ENCODE data around the gene EPB41L4A. TPM values are rescaled to one million over a fixed set of nuclear protein-coding genes. Genes with fewer than 3 reads are reported as not detected.
"Not testable (repeated sequence)": the region's sequence is repeated elsewhere in the genome, so short reads cannot be mapped to it uniquely, and the experiment has no call there.

Gene EPB41L4A
- total RNA-seq, 1 experiment from 2014 or later, result 7.9 TPM

DNA sequence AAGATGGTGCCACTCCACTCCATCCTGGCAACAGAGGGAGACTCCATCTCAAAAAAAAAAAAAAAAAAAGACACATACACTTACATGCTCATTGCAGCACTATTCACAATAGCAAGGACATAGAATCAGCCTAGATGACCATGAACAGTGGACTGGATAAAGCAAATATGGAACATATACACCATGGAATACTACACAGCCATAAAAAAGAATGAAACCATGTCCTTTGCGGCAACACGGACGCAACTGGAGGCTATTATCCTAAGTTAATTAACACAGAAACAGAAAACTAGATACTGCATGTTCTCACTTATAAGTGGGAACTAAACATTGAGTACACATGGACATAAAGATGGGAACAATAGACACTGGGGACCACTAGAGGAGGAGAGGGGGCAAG lies 210.9 kb downstream of the EPB41L4A start:
- not testable (repeated sequence) for DNase-seq (ENCODE audit: low read depth)

DNA sequence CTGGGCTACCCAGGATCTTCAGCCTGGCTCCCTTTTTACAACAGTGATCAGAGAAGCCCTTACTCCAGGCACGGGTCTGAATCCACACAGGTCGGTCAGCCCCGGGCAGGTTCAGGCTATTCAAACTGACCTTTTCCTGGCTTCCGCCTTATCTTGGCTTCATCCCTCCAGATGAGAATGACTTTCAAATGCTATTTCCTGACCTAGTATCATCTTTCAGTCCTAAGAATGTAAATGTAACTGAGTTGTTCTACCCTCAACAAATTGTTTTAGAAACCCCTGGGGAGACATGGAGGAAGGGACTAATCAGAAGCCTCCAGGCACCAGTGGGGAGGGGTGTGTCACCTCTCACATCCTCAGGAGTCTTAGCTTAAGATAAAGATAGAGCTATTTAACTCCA lies 213.2 kb downstream of the EPB41L4A start:
- DNase-seq (ENCODE audit: low read depth), result no peak

GRCh38 chr5:112203229-112203628 lies 215.8 kb downstream of the EPB41L4A start:
- DNase-seq (ENCODE audit: low read depth), result no peak

- DNase-seq (ENCODE audit: low read depth), result no peak
Observed at GRCh38 chr5:112202694-112203093, 216.4 kb downstream of the EPB41L4A start.

GRCh38 chr5:112201141-112201540 lies 217.9 kb downstream of the EPB41L4A start:
- no peak for DNase-seq (ENCODE audit: low read depth)

GRCh38 chr5:112200131-112200530 lies 218.9 kb downstream of the EPB41L4A start:
- no peak for DNase-seq (ENCODE audit: low read depth)

- DNase-seq (ENCODE audit: low read depth), result no peak
Observed at GRCh38 chr5:112196584-112196983, 222.5 kb downstream of the EPB41L4A start.

- no peak for DNase-seq (ENCODE audit: low read depth)
Observed at GRCh38 chr5:112195924-112196323, 223.2 kb downstream of the EPB41L4A start.

DNA sequence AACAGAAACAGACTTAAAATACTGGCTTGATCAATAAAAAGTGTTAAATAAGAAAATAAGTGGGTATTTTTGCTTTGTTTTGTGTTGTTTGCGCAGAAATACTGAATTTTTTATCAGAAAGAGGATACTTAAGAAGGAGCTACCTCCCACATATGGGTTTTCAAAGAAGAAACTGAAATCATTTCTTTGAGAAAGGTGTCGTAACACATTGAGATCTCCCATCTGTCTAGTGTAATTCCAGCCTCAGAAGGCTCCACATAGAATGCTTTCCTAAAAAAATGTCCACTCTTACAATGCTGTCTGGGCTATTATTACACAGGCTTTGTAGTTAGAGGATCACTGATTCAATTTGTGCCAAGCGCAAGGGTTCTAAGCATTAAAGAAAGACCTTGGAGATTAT lies 226.2 kb downstream of the EPB41L4A start:
- DNase-seq (ENCODE audit: low read depth), result no peak

DNA sequence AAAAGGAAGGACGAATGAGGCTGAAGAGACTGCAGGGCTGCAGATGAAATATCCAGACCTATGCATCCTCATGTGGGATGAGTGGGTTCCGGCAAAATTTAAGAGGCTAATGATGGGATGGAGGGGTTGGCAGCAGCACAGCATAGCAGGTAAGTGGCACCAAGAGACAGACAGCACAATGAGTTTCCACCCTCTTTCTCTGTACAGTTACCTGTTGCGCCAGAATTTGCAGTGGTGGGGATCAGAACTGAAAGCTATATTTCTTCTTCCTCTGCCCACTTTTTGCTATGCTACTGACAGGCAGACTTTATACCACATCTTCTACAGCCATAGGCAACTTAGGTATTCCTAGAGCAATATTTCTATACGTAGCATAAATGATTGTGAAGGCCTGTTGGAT lies 227.0 kb downstream of the EPB41L4A start:
- DNase-seq (ENCODE audit: low read depth), result no peak

DNA sequence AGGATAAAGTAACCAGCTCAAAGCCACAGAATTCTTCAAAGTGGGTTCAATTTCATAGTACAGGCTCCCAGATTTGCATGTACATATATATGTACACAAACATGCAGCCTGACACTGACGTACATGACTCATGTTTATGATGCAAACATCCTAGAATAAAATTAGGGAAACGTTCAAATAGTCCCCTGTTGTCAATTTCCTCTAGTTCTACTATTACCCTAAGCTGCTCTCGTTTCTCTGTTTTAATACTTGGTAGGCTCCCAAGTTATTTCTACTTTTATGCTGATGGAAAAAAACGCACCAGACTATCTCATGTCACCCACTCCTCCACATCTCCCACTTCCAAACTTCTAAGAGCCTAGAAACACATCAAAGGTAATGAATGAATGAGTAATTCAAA lies 229.7 kb downstream of the EPB41L4A start:
- DNase-seq (ENCODE audit: low read depth), result no peak

DNA sequence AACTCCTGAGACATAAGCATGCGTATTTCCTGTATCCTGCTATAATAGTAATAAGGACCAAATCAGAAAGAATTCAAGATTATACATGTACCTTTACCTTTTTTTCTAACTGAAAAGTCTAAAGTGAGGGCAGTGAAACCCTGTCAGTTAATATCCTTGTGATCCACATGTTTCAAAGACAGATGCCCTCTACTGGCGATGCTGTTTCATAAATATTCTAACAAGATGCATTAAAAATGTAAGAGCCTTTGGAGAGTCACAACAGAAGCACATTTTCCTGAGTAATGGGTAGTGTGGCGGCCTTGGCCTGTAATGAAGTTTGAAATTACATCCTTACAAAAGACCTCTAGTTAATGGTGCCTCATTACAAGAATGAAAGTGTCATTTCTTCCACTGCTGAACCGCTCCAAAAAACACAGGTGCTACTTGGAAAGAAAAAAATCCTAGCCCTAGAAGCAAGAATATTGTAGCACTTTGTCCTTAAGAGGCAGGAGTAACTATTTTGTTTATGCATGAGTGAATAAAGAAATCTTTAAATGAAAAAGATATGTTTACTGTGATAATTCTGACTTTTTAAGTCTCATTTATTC lies 232.6 kb downstream of the EPB41L4A start:
- peak; percentile 41 for DNase-seq (ENCODE audit: low read depth)

DNA sequence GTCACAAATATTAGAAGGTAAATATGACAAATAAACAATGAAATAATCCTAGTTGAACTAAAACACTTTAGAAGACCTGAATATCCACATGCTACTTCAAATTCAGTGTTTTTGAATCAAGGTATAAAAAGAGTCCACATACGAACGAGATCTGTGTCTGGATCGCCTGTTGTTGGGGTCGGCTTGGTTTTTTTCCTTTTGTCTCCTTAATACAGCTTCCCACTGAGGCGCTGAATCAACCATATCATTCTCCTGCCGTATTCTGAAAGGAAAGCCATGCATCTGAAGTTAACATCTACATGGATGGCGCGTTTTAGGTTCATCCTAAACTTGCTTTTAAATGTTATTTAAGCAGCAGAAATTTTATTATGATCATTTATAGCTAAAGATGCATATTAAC lies 235.2 kb downstream of the EPB41L4A start:
- no peak for DNase-seq (ENCODE audit: low read depth)

- peak; percentile 85 for DNase-seq (ENCODE audit: low read depth)
Observed at GRCh38 chr5:112183103-112183711, 235.9 kb downstream of the EPB41L4A start.

DNA sequence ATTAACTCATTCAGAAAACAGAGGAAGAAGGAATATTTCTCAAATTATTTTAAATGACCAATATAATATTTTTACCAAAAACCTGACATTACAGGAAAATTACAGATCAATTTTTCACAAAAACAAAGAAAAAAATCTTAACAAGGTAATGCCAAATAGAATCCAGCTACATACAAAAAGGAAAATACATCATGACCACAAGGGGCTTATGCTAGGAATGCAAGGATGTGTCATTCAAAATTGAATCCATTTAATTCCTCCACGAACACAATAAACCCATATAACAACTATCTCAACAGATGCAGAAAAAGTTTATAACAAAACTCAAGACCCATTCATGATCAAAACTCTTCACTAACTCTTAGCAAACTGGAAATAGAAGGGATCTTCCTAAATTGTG lies 239.8 kb downstream of the EPB41L4A start:
- no peak for DNase-seq (ENCODE audit: low read depth)

- peak; percentile 53 for DNase-seq (ENCODE audit: low read depth)
Observed at GRCh38 chr5:112174959-112175594, 244.0 kb downstream of the EPB41L4A start.

DNA sequence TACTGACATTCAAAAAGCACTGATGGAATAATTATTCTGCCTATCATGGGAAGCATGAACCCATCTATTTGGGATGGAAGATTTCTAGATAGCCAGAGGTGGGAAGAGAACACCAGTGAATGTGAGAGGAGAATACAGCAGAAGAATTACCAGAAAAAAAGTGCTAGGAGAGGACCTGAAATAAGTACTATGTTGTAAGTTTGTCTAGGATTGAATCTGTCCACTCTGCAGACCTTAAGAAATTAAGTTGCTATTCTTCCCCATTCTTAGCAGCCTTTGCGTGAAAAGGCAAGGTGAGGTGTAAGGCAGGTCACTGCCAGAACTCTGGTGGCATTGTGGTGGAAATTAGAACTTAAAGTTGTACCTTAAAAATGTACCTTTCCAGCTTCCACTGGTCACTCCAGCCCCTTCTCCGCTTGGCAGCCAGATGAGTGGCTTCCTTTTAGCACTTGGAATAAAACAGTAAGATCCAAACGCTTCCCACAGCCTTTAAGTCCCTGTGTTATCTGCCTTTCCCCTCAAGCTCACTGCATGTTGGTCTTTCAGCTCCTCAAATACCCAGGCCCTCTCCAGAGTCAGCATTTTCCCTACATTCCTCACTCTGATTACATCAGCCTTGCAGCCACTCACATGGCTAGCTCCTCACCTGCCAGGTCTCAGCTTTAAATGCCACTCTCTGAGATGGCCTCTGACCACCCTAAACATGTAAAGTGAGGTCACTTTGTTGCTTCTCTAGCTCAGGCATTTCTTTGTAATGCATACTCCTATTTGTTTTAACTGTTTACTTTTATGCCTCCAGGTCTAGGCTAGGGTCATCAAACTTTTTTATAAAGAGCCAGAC lies 253.0 kb downstream of the EPB41L4A start:
- DNase-seq (ENCODE audit: low read depth), result no peak

DNA sequence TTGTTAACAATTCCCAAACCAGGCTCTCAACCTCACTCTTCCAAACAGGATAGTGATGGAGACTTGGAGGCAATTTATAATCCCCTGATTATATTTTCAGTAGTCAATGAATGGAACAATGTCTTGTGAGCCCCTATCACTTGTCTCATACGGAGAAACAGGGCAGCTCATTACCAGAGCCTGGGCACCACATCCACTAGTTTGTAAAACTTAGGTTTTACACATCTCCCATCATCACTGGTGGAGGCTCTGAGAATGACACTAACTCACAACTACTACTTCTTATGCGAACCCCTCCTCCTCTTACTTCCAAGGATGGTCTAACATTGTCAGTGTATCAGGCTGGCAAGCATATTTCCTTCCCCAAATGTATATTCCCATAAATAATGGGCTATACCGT lies 253.7 kb downstream of the EPB41L4A start:
- no peak for DNase-seq (ENCODE audit: low read depth)

DNA sequence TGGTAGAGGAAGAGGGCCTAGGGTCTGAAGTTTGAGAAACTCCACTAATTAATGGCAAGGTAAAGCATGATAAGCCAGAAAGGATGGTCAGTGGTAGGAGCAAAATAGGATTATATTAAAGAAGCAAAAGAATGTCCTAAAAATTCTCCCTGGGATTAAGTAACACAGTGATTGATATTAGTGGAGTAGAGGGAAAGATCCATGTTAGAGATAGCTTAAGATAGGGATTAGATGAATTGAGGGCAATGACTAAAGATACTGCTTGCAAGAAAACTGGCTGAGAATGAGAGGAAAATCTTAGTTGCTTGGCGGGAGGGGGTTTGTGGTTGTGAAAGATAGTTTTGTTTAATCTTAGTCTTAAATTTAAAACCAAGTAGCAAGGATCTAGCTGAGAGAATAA lies 255.6 kb downstream of the EPB41L4A start:
- DNase-seq (ENCODE audit: low read depth), result no peak

DNA sequence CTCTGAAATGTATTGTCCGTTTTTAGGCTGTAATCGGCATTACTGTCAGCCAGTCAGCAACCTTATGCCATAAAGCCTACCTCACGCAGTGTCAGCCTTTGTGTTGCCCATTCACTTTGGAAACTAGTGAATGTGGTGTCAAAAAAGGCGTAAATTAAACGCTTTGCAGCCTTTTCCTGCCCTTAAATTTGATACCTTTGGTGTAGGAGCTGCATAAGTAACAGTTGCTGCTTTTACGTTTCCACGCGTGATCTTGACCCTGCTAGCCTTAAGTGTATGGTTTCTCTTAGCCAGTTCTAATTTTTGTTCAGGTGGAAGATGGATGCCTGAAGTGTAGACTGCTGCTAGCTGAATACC lies 257.7 kb downstream of the EPB41L4A start:
- DNase-seq (ENCODE audit: low read depth), result no peak

- DNase-seq (ENCODE audit: low read depth), result peak; percentile 92
Observed at GRCh38 chr5:112160652-112161391, 258.3 kb downstream of the EPB41L4A start.

GRCh38 chr5:112159435-112159834 lies 259.6 kb downstream of the EPB41L4A start:
- no peak for DNase-seq (ENCODE audit: low read depth)

Data from Daoy (cell line).